G401.6 (cell line): ENCODE measurements around the gene SASH3.
"Not testable (repeated sequence)": the region's sequence is repeated elsewhere in the genome, so short reads cannot be mapped to it uniquely, and the experiment has no call there.

Source experiments
- FAIRE-seq: peaks from 2 replicates; lab custom pipeline; 2012; peaks lifted over from hg19 to GRCh38; lab: Jason Lieb, UNC

SASH3 gene

DNA sequence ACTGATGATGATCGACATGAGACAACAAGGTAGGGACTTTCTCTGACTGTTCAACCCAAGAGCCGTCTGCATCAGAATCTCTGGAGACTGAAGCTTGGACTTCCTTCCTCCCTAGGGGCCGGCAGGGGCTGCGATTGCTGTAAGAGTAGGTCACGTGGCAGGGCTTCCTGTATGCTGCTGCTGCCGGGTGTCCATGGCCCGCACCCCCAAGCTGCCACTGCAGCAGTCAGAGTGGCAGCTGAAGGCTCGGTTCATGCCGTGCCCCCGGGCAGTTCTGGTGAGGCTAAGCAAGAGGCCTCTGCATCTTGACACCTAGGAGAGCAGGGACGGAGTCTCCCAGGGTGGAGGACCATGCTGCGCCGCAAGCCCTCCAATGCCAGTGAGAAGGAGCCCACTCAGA is at the start of gene SASH3:
SASH3 (plus strand) TSS at position 203 of the 400 bp plus-strand sequence; CDS start at position 352, 149 bp downstream.
- no peak for FAIRE-seq

GRCh38 chrX:129731228-129731627 is 48.5 kb upstream of the SASH3 start:
- FAIRE-seq: no peak

DNA sequence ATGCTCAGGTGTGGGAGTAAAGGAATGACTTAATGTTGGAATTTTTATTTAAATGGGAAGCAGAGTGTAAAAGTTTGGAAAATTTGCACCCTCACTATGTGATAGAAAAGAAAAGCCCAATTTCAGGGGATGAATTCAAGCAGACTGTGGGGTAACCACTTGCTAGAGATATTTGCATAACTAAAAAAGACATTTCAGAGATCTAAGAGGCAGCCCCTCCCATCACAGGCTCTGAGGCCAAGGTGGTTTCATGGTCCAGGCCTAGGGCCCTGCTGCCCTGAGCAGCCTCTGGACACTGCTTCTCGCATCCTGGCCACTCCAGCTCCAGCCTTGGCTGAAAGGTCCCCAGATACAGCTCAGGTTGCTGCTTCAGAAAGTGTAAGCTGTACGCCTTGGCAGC is 46.9 kb upstream of the SASH3 start:
- FAIRE-seq: no peak

DNA sequence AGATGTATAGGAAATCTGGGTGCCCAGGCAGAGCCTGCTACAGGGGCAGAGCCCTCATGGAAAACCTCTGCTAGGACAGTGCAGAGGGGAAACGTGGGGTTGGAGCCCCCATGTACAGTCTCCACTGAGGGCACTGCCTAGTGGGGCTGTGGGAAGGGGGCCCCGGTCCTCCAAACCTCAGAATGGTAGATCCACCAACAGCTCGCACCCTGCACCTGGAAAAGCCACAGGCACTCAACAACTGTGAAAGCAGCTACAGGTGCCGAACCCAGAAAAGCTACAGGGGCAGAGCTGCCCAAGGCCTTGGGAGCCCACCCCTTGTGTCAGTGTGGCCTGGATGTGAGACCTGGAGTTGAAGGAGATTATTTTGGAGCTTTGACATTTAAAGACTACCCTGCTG is 46.4 kb upstream of the SASH3 start:
- no peak for FAIRE-seq

GRCh38 chrX:129736491-129736890 is 43.3 kb upstream of the SASH3 start:
- no peak for FAIRE-seq

DNA sequence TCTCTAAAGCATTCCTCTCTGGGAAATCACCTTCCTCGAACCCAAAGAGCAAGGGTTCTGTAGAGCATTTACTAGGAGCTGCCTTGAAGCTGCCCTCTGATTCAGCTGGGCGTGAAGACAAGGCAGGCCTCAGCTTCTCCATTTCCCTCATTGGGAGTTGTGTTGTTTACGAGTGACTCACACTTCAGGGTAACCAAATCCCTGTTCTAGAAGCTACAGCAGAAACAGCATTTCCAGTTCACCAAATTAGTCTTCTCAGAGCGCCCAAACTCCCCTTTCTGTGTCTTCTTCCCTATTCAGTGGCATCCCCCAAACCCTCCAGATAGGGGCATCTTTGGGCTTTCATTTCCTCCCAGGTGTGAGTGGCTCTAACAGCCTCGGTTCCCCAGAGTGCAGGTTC is 41.8 kb upstream of the SASH3 start:
- FAIRE-seq: no peak

DNA sequence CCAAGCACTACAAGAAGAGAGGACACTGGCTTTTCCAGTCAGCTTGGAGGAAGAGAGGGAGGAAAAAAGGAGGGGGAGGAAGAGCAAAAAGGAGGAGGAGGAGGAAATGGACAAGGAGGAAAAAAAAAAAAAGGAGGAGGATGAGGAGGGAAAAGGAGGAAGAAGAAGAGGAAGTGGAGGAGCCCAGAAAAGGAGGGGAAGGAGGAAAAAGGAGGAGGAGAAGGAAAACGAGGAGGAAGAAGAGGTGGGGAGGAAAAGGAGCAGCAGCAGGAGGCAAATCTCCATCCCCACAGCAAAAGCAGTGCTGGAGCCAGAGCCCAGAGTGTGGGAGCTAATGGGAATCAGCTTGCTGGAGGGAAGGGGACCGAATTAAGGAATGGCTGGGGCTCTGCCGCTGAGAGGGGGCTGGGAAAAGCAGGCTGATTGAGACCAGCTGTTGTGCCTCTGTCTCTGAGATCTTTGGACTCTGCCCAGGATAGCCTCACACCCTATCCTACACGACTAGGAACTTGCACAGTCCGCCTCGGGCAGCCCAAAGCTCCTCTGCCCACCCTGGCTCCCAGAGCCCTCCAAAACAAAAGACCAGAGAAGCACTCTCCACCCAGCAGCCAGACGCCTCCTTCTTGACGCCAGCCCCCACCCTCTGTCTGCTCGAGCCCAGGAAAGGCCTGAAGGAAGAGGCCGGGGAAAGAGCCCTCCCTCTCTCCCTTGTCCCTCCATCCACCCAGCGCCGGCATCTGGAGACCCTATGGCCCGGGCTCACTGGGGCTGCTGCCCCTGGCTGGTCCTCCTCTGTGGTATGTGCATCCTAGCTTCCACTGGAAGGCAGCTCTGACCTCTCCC is 41.1 kb upstream of the SASH3 start, which contains the start of gene XPNPEP2:
XPNPEP2 (plus strand) TSS at position 514 of the 843 bp plus-strand sequence; CDS start at position 749, 235 bp downstream.
- no peak for FAIRE-seq

DNA sequence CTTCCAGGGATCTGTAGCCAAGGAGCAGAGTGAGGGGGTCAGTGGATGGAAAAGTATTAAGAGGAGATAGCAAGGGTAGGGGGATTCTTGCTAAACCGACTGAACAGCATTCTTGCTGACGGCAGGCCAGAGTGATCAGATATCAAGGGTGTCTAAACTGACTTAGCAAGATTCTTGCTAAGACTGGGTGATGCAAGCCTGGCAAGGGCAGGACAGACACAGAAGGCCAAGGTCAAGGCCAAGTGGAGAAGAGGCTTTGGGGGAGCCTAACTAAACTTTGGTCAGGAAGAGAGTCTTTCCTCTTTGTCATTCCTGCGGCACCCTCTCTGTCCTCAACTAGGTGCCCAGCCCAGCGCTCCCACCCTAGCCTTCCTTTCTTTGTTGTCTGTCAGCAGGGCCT is 40.2 kb upstream of the SASH3 start:
- no peak for FAIRE-seq

DNA sequence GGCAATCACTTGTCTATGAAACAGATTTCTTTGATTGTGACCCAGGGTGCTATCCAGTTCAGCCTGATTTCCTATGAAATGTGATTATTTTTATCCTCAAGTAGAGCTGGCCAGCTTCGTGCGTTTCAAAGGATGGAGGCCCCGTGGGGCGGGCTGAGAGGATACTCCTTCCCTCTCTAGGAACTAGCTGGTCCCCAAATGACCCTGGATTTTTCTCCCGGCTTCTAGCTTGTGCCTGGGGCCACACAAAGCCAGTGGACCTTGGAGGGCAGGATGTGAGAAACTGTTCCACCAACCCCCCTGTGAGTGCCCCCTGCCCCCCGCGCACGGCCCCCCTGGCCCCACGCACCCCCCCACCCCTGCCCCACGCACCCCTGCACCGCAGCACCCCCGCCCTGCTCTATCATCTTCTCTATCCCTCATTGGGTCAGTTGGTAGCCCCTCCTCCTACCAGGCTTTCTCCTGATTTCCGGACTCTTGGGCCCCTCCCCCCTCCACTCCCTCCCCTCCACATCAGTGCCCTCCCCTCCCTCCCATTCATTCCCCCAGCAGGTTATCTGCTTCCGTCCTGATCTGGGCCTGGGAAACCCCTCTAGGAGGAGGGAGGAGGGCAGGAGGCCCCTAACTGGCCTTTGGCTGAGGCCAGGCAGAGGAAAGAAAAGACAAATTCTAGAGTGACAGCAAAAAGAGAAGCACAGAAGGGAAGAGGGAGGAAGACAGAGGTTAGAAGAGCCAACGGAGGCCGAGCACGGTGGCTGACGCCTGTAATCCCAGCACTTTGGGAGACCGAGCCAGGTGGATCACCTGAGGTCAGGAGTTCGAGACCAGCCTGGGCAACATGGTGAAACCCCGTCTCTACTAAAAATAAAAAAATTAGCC is 37.6 kb upstream of the SASH3 start:
- no peak for FAIRE-seq

DNA sequence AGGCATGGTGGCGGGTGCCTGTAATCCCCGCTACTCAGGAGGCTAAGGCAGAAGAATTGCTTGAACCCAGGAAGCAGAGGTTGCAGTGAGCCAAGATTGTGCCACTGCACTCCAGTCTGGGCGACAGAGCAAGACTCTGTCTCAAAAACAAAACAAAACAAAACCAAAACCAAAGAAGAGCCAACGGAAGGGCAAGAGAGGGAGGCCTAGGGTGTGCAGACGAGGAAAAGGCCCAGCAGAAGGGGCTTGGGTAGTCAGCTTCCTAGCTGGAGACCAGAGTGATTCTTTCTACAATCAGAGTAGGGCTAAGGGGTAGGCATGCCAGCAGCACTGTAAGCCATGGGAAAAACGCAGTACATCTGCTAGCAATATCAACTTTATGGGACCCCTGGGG is 37.0 kb upstream of the SASH3 start:
- FAIRE-seq: not testable (repeated sequence)

DNA sequence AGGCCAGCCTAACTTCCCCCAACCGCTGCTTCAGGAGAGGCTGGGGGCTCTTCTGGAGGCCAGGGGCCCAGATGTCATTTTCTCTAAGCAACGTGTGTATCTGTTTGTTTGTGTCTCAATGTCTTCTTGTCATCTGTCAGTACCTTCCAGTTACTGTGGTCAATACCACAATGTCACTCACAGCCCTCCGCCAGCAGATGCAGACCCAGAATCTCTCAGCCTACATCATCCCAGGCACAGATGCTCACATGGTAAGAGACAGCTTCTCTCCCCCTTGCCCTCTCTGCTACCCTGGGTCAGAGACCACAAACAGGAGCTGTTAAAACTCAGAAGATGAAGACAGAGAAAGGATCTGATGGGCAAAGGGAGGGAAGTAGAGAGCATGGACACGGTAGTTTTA is 35.9 kb upstream of the SASH3 start:
- no peak for FAIRE-seq

DNA sequence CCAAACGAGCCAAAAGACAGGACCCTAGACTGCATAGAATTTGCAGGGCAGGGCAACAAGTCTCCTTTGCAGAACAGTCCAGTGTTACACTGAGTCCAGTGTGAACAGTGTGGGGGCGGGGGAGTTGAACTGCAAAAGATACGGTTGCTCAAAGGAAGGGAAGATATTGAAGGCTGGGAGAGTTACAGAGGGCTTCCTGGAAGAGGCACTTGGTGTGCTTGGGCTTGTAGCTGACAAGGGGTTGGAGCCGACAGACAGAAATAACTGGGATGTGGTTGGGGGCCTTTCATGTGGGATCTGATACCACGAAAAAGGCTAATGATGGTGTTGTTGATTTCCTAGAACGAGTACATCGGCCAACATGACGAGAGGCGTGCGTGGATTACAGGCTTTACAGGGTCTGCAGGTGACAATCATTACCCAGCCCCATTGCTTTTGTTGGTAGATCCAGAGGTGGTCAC is 34.9 kb upstream of the SASH3 start:
- FAIRE-seq: no peak

DNA sequence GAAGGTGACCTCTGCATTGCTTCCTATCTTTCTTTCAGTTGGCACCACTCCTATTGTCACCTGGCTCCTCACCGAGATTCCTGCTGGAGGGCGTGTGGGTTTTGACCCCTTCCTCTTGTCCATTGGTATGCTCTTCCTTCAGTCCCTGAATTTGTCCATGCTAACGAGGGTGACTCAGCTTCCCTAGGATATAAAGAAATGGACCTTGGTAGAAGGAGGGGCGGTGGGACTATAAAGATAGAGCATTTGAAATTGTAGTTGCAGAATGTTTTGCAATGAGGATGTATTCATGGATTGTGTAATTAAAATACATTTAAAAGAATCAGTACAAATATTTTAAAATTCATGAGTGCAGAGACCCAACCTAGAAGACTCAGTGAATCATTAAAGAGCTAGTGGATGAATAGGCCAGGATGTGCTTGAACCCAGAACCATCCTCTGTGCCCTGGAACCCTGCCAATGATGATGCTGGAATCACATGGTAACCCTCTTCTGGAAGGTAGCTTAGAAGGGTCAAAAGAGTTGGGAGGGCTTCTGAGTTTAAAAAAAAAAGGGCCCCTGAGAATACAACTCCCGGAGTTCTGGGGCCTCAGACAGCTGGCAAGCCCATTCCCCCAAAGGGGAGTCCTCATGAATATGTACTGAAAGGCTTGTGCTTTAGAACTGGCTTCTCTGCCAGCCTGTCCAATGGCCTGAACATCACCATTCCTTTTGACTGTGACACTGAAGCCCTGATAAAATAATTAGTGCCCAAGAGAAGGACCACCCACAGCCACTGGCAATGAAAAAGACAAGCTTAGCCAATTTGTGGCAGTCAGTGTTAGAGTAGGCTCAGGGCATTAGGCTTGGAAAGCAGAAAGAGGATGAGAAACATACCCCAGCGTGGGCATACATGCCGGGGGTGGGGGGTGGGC is 32.9 kb upstream of the SASH3 start:
- no peak for FAIRE-seq

DNA sequence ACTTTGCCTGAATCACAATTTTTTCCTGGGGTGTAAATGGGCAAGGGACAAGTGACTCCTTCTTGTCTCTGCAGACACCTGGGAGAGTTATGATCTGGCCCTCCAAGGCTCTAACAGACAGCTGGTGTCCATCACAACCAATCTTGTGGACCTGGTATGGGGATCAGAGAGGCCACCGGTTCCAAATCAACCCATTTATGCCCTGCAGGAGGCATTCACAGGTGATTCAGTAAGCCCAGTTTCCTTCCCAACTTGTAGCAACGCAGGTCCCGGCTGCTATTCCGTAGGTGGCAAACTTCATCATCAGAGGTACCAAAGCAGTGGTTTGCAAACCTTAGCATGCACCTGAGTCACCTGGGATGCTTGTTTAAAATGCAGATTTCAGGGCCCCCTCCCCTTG is 32.2 kb upstream of the SASH3 start:
- FAIRE-seq: no peak

- no peak for FAIRE-seq
Measured at GRCh38 chrX:129748305-129748704, 31.4 kb upstream of the SASH3 start.

GRCh38 chrX:129749069-129749468 is 30.7 kb upstream of the SASH3 start:
- FAIRE-seq: no peak

- no peak for FAIRE-seq
Measured at GRCh38 chrX:129750971-129751370, 28.8 kb upstream of the SASH3 start.

DNA sequence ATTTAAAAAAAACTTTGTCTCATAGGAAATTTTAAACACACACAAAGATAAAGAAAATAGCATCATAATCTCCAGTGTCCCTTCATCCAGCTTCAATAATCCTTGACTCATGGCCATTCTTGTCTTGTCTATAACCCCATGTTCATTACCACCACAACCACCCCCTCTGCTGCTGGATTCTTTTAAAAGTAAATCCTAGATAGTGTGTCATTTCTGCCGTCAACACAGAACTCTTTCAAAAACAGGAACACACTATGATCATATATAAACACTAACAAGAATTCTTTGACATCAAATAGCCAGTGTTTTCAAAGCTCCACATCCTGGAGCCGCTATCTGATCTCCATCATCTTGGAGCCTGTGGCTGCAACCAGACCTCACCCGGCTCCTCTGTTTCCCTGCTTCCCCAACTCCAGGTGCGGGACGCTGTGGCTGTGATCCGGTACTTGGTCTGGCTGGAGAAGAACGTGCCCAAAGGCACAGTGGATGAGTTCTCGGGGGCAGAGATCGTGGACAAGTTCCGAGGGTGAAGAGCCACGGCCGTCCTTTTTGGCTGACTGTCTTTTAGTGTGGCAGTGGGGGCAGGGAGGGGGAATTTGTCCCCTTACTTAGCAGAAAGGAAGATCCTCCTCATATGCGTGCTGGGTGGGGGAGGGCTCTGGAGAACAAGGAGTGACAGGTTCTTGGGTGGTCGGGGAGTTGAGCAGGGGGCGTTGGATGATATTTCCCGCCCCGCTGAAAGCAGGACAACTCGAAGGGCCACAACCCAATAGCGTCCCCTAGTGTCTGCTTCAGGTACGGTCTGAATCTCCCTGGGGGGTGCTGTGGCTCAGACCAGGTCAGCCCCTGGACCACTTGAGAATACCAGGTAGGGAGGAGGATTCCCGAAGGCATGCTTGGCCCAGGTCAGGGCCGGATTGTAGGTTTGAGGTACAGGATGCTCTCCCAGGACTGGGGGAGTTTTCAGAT is 25.4 kb upstream of the SASH3 start:
- FAIRE-seq: no peak

GRCh38 chrX:129755779-129756650 is 23.7 kb upstream of the SASH3 start:
- no peak for FAIRE-seq

DNA sequence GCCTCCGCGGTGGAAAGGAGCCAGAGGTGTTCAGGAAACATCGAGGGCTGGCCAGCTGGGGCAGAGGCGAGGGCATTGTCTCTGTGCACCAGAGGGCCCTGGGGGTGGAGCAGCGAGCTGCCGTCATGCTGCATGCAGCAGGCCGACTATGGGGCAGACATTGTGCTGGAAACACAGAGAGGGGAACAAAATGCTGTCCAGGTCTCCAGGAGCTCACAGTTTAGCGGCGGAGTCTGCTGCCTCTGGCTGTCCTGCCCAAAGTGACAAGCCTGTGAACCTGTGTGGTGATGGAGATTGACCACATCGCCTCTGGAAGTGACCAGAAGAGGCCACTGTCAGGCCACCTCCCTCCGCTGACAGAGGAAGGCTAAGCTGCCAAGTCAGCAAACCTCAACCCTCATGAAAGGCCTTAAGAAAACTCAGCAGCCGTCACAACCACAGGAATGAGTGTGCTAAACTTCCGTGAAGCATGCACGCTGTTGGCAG is 20.1 kb upstream of the SASH3 start:
- FAIRE-seq: no peak
